WERI-Rb-1 (cell line): ENCODE data around the gene EVA1A.

ENCODE experiments used
- DNase-seq: peaks from one replicate; pipeline ENCODE4 v3.0.0-alpha.2; 2020
- H3K27ac ChIP-seq: fragments of 250-450 bp; sonication (Bioruptor Pico); 2 replicates; pipeline ENCODE4 v1.5.1; 2020; ENCODE audit warnings: mild to moderate bottlenecking, moderate library complexity
- H3K27me3 ChIP-seq: fragments of 250-450 bp; sonication (Bioruptor Pico); 2 replicates; pipeline ENCODE4 v1.5.1; 2021; ENCODE audit warnings: mild to moderate bottlenecking, low read depth, moderate library complexity; ENCODE audit not compliant: insufficient read depth, severe bottlenecking
- H3K36me3 ChIP-seq: fragments of 250-450 bp; sonication (Bioruptor Pico); 2 replicates; pipeline ENCODE4 v1.5.1; 2020; ENCODE audit warnings: mild to moderate bottlenecking, moderate library complexity
- H3K4me3 ChIP-seq: 2 replicates; pipeline ENCODE4 v1.5.1; 2011; ENCODE audit warnings: low read depth, mild to moderate bottlenecking, control low read depth, low read length
- H3K9me3 ChIP-seq: fragments of 250-450 bp; sonication (Bioruptor Pico); 2 replicates; pipeline ENCODE4 v1.5.1; 2021; ENCODE audit warnings: mild to moderate bottlenecking, moderate library complexity; ENCODE audit not compliant: severe bottlenecking
- TF ChIP-seq, protein P1 (sequence below): IDR thresholded peaks from 2 replicates; pipeline ENCODE4 v1.5.1; 2011; ENCODE audit warnings: low read depth, mild to moderate bottlenecking, control low read depth, inconsistent platforms, low read length

EVA1A gene

DNA sequence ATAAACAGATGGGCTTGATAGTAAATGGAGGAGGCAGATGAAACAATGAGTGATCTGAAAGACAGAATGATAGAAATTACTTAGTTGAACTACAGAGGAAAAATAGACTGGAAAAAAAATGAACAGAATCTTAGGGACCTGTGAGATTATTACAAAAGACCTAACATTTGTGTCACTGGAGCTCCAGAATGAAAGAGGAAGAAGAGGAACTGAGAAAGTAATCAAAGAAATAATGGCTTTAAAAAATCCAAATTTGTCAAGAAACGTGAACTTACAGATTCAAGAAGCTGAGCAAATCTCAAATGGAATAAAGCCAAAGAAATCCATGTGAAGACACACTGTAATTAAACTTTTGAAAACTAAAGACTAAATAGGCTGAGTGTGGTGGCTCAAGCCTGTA lies 28.3 kb downstream of the EVA1A start:
- Histone ChIP-seq H3K27ac (no peak overlapping the region), H3K36me3 (no peaks in the 10 kb centered on the region), H3K4me3 (no peak overlapping the region), H3K9me3 (no peaks in the 10 kb centered on the region), H3K27me3 (peaks cover 45% of the 10 kb centered on the region)
- no peak for DNase-seq
- TF ChIP-seq, protein P1, sequence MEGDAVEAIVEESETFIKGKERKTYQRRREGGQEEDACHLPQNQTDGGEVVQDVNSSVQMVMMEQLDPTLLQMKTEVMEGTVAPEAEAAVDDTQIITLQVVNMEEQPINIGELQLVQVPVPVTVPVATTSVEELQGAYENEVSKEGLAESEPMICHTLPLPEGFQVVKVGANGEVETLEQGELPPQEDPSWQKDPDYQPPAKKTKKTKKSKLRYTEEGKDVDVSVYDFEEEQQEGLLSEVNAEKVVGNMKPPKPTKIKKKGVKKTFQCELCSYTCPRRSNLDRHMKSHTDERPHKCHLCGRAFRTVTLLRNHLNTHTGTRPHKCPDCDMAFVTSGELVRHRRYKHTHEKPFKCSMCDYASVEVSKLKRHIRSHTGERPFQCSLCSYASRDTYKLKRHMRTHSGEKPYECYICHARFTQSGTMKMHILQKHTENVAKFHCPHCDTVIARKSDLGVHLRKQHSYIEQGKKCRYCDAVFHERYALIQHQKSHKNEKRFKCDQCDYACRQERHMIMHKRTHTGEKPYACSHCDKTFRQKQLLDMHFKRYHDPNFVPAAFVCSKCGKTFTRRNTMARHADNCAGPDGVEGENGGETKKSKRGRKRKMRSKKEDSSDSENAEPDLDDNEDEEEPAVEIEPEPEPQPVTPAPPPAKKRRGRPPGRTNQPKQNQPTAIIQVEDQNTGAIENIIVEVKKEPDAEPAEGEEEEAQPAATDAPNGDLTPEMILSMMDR = no peak

DNA sequence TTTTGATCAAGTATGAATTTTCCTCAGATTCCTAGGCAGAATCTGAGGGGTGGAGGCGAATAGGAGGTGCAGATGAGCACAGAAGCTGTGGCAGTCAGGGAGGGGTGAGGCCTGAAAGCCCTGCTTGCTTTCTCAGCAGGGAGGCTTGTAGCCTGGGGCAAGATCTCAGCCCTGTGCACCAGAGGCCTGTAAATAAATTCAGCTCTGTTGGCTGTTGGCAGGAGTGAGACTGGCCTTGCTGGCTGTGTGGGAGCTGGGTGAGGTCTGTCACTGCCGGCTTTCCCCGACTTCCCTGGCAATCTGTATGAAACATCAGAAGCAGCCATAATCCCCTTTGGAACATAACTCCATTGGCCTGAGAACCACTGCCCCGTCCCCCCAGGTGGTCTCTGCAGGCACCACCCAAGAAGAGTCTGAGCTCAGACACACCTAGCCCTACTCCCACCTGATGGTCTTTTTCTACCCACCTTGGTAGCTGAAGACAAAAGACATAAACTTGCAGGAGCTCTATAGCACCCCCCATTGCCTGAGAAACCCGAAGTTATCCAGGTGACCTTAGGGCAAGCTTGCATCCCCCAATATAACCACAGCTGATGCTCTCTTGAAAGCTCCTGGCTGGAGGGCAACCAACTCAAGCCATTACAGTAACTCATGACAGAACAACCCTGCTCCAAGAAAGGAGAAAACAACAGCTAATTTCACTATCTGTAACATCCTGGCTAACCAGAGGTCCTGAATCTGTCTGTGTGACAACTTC lies 32.3 kb downstream of the EVA1A start:
- TF ChIP-seq, protein P1 = no peak
- H3K27ac ChIP-seq = no peak overlapping the region
- peaks cover 67% of the 10 kb centered on the region for H3K27me3 ChIP-seq
- no peaks in the 10 kb centered on the region for H3K9me3 ChIP-seq
- no peaks in the 10 kb centered on the region for H3K36me3 ChIP-seq
- no peak overlapping the region for H3K4me3 ChIP-seq
- DNase-seq = no peak

DNA sequence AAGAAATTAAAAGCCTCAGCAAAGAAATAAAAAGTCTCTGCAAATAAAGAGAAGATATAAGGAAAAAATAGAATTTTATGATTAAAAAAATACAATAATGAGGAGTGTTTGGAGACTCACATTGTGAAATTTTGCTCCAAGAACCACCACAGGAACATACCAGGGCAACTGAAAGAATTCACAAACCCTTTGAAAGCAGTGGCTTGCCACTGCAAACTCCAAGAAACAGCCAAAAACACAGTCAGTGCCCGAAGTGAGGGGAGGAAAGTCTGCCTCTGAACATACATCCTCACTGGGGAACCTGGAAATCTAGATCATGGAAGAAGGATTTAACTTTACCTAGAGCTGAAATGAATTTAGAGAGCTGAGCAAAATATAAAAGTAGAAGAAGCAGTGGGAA lies 33.1 kb downstream of the EVA1A start:
- DNase-seq = no peak
- TF ChIP-seq, protein P1 = no peak
- H3K4me3 ChIP-seq = no peak overlapping the region
- H3K9me3 ChIP-seq = no peaks in the 10 kb centered on the region
- no peak overlapping the region for H3K27ac ChIP-seq
- no peaks in the 10 kb centered on the region for H3K36me3 ChIP-seq
- peaks cover 71% of the 10 kb centered on the region for H3K27me3 ChIP-seq

DNA sequence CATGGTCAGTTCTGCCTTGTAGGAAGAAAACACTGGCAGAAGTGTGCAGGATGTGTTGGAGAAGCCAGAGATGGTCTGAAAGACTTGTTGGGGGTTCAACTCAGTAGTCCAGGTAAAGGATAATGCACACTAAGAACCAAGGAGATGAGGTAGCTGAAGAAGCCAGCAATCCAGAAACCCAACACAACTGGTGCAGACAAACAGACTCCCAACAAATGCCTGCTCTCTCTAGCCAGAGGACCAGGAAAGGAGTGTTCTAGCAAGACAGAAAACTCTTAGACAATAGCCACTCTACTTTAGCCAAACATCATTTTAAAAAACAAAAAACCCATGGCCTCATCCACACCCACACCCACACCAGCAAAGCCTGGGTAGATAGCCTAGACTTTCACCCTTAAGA lies 33.9 kb downstream of the EVA1A start:
- Histone ChIP-seq H3K9me3 (no peaks in the 10 kb centered on the region), H3K27me3 (peaks cover 75% of the 10 kb centered on the region), H3K4me3 (no peak overlapping the region), H3K36me3 (no peaks in the 10 kb centered on the region), H3K27ac (no peak overlapping the region)
- TF ChIP-seq, protein P1 = no peak
- DNase-seq = no peak

DNA sequence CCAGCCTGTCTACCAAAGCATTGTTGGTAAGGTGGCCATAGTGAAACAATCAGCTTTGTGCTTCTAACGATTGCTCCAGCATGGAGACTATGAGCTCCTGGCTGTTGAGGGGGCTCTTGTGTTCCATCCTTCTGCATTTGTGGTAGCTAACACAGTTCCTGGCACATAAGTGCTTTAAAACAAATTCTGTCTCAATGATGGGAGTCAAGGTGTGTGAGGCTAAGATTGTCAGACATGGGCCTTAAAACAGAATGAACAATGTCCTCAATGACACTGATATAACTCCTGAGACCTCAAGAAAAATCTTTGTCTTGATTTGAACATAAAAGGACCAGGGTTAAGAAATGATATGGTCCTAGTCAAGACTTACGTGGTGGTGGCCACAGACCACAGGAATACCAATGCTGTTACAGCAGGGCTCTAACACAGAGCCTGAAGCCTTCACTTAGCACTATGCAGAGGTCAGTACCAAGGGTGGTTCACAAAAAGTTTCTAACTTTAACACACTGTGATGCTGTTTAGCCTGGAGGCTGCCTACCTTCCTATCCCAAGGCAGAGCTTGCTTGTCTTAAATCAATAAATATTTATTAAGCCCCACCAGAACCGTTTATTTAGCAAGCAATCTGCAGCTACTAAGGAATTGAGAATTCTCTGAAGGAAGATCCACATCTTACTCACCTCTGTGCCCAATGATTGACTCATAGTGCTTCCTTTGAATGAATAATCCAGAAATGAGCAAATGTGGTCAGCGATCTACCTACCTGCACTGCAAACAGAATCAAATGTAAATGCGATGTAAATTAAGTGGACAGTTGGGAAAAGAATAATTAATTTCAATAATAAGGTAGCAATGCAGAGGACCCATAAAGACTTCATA lies 35.1 kb downstream of the EVA1A start:
- no peak overlapping the region for H3K27ac ChIP-seq
- H3K9me3 ChIP-seq = no peaks in the 10 kb centered on the region
- H3K36me3 ChIP-seq = no peaks in the 10 kb centered on the region
- TF ChIP-seq, protein P1 = no peak
- H3K4me3 ChIP-seq = no peak overlapping the region
- peaks cover 76% of the 10 kb centered on the region for H3K27me3 ChIP-seq
- no peak for DNase-seq
